ENCODE results near the gene C11orf86.
"Not testable (repeated sequence)": the region's sequence is repeated elsewhere in the genome, so short reads cannot be mapped to it uniquely, and the experiment has no call there.

Gene C11orf86

DNA sequence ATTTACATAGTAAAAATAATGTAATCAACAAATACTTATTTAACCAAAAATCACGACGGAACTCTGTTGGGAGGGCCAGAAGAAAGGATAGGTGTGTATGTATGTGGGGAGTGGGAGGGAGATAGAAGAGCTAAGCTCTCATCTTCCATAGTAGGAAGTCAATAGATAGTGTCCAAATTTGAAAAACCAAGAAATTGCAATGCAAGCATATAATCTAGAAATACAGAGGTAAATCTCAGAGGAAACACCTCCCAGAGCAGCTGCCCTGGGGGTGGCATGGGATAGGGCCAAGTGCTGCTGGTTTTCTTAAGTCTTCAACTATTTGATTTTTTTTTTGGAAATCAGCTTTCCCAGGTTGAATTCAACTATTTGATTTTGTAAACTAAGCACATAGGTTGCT, 16.9 kb downstream of the C11orf86 start:
- no peak for DNase-seq

DNA sequence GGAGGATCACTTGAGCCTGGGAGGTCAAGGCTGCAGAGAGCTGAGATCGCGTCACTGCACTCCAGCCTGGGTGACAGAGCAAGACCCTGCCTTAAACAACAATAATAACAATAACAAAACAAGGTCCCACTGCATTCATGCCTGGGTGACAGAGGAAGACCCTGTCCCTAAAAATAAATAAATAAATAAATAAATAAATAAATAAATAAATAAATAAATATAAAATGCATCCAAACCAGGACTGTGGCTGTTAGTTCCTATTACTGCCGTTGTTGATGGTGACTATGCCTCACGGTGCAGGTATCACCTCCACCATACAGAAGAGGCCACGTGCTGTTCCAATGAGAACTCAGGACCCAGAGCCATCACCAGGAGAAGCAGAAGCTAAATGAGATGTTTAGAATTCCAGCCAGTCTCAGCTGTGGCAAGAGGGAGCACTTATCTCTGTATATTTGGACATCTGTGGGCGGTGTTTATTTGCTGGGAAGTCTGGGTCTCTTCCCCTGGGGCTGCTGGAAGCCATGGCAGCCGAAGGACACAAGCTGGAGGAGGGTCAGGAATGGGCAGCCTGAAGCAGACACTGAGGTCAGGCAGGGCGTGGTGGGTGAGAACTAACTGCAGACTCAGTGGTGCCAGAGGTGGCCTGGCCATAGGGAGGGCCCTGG, 21.6 kb downstream of the C11orf86 start:
- DNase-seq: peak; percentile 83

DNA sequence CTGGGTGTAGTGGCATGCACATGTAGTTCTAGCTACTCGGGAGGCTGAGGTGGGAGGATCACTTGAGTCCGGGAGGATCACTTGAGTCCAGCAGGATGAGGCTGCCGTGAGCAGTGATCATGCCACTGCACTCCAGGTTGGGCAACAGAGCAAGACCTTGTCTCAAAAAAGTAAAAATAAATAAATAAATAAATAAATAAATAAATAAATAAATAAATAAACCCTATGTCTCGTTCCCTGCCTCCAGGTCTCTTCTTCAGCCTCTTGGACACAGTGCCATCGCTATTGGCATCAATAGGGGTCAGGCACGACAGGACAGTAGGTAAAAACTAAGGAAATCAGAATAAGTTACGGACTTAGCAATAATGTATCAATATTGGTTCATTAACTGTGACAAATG, 24.5 kb downstream of the C11orf86 start:
- no peak for DNase-seq

DNA sequence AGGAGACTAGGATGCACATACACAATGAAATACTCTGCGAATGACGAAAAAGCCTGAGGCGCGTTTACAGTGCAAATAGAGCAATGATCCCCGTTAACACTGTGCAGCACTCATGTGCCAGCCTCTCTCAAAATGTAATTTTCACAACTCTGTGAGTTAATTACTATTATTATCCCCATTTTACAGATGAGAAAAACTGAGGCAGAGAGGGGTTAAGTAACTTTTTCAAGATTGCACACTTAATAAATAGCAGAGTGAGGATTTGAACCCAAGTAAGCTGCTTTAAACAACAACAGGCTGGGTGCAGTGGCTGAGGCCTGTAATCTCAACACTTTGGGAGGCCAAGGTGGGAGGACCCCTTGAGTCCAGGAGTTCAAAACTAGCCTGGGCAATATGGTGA, 26.2 kb downstream of the C11orf86 start:
- DNase-seq: no peak

DNA sequence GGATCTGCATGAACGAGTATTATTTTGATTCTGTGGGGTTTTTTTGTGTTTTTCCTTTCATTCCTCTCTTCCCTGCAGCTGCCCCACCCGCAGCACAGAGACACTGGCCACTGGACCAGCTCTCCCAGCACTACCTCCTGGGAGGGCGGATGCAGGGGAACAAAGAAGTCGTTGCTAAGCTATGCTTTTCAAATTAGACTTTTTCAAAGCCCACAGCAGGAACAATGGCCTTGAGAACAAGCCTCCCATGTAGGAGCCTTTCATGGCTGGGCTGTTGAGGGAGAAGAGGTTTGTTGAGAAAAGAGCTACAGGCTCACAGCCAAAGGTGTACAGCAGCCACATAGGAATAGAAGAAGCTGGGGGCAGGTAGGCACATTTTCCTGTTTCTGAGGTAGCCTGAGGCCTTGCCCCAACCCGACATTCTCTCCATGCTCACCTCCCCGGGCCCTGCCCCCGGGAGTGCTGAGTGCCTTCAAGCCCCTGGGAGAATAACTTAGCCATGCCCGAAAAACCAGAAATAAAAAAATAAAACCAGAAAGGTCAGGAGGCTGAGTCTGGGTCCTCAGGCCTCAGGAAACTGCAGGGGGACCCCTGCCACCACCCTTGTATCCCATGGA, 27.3 kb downstream of the C11orf86 start:
- DNase-seq: peak; percentile 81

DNA sequence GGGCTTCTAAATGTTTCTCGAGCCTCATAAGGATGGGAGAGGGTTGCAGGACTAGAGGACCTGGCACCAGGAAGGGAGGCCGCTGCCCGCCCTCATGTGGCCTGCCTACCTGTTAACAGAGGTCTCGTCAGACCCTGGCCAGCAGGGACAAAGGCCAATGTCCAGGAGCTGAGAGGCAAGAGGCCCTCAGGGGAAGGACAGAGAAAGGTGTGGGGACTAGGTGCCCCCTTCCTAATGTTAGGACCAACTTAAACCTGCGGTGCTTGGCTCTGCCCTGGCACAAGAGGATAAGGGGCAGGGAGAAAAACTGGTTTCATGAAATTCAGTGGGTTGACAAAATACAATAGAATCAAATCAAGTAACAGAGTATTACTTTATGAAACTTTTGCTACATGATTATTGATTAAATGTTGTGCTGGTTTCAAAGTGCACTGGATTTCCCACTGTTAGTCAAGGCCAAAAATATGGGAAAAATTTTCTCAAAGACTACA, 27.9 kb downstream of the C11orf86 start:
- no peak for DNase-seq

DNA sequence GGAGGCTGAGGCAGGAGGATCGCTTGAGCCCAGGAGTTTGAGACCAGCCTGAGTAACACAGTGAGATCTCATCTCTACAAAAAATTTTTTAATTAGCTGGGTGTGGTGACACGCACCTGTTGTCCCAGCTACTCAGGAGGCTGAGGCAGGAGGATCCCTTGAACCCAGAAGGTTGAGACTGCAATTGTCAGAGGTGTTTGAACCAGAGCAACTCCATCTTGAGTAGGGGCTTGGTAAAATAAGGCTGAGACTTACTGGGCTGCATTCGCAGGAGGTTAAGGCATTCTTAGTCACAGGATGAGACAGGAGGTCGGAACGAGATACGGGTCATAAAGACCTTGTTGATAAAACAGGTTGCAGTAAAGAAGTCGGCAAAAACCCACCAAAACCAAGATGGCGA, 30.1 kb downstream of the C11orf86 start:
- DNase-seq: not testable (repeated sequence)

DNA sequence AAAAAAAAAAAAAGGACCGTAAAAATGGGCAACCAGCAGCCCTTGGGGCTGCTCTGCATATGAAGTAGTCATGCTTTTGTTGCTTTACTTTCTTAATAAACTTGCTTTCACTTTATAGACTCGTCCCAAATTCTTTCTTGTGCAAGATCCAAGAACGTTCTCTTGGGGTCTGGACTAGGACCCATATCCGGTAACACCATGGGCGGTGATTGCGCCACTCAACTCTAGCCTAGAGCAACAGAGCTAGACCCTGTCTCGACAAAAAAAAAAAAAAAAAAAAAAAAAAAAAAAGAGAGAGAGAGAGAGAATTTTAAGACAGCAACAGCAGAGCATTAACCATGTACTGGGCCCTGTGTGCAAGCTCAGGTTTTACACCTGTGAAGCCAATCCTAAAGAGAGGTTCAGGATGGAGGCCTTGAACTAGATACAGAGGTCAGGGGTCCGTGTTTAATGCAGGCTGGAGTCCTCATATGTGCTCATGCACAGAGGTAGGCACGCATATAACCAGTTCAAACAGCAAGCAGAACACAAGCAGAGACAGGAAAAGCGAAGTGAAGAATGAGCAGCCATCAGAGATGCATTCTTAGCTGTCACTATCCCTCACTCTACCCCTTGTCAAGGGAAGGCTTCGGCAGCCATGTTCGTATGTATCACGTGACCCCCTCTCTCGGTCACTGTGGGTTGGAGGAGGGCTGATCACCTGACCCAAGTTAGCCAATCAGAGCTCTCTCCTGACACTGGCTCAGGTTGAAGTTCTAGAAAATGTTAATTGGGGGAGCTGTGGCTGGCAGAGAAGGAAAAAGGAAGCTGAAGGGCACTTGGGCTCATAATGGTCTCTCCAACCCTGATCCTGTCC, 31.2 kb downstream of the C11orf86 start:
- DNase-seq: peak; percentile 41

DNA sequence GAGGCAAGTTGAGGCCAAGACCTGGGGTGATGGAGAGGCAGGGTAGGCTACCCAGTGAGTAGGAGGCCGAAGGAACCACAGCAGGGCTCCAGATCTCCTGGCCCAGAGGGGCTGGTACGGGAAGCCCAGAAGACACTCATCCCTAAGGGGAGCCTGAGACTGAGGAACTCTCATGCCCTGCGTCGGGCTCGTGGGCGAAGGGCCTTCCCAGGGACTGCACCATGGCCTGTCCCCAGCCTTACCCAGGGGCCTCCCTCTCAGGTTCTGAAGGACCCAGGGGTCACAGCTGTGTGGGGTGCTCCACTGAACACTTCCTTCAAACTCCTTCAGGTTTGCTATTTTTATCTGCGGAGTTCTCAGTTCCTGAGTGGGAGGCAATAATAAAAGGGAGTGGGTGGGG, 32.0 kb downstream of the C11orf86 start:
- DNase-seq: no peak

DNA sequence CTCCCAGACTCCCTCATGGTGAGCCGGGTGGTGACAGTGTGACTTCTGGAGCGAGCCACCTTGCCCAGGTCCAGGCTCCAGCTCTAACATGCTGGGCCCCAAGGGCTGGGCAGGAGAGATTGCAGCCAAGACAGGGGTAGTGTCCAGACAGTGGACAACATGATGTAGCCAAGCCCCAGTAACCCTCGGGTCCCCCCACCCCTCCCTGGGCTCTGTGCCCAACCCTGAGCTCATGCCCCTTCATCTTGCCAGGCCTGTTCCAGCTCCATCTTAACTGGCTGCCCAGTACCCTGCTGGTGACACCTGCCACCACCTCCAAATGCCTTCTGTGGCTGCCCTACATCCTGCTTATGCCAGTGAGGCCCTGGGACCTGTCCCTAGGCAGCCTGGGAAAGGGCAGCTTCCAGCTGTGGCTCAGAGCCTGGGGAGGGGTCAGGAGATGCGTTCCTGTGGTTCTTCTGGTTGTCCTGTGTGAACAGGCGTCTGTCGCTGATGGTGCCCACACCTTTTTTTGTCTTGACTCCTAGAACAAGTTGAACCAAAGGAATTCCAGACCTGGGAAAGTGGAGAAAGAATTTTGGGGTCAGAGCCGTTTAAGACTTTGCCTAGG, 35.3 kb downstream of the C11orf86 start:
- DNase-seq: no peak

DNA sequence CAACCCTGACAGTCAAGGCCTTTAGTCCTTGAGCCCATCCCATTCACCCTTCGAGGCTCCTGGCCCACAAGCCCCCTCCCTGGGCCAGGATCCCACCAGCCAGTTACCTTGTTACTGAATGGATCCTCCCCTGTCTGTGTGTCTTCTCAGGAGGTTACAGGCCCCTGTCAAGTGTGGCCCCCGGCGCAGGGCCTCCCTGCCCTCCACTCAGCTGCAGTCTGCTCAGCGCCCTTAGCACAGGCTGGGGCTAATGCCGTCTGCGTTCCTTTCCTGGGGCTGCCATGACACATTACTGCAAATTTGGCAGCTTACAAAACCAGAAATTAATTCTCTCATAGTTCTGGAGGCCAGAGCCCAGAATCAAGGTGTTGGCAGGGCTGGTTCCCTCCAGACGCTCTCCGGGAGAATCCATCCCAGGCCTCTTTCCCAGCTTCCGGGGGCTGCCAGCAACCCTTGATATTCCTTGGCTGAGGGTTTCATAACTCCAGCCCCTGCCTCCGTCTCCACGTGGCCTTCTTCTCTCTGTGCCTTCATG, 38.5 kb downstream of the C11orf86 start:
- no peak for DNase-seq

DNA sequence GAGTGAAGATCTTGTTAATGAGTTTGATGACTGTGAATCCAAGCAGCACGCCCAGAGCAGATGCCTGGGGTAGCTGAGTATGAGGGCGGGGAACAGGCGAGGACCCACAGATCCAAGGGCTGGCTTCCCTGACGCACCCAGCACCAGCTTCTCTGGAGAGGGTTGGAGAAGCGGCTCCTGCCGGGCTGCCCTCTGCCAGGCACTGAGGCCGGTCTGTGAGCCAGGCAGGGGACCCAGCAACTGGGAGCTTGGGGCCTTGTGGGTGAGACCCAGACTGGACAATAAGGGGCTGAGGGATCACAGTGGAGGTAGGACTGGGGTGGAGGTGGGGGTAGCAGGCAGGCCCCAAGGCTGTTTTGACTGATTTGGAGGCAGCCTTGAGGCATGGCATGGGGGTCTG, 39.2 kb downstream of the C11orf86 start:
- no peak for DNase-seq

DNA sequence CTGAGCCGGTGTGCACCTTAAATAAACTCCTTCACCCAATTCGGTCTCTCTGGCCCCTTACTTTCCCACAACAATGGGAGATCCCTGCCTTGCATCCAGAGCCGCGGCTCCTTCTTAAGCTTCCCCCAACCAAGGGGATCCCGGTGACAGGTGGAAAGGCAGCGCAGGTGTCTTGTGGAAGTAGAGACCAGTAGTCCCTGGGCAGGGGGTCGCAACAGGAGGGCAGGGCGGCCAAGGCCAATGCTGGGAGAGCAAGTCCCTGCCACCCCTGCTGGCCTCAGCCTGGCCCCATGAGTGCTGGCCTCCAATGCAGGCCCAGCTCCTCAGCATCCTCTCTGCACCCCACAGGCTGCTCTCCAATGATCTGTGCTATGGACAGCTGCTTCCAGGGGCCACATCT, 39.9 kb downstream of the C11orf86 start:
- DNase-seq: no peak

DNA sequence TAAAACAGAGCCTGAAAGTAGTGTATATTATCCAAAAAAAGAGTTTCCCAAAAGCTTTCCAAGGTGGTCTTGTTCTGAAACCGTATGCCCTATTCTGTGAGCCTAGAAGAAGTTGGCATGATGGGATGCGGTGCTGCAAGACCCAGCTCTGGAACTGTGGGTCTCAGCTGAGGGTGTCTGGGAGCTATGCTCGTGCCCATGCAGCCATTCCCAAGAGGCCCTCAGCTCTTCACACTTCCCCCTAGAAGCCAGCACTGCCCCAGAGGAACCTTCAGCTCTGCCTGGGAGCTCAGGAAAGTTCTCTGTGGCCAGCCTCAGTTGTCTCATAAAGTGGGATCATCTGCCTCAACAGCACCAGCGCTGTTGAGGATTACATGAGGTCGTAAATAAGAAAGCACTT, 41.4 kb downstream of the C11orf86 start:
- DNase-seq: no peak

DNA sequence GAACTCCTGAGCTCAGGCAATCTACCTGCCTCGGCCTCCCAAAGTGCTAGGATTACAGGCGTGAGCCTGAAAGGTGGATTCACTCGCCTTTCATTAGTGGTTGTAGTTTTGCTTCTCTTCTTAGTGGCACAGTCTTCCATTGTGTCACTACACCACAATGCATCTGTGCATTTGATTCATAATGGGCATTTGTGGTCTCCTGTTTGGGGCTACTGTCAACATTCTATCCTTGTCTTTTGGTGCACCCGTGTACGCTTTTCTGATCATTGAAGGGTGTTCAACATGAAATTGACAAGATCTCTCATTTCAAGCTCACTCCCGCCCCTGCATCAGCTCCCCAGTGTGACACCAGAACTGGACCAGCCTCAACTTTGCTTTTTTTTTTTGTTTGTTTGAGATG, 45.8 kb downstream of the C11orf86 start:
- DNase-seq: no peak

DNA sequence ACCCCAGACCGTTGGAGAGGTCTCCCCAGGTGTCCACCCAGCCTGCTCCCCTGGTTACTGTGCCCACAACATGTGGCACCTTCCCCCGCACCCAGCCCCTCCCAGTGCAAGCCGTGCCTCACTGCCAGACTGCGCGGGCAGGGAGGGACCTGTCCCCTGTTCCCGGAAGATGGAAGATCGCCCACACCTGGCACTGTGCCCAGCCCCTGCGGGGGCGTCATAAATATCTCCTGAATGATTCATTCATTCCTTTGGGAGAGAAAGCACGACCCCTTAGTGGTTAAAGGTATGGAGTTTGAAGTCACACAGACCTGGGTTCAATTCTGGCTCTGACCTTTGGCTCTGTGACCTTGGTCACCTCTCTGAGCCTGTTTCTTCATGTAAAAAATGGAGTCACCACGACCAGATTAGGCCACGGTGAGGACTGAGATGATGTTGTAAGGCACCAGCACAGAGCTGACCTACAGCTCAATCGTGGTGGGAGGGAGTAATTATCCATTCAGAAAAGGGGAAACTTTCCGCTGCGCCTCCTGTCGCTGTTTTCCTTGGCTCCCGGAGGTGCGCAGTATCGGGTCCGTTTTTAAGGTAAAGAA, 47.3 kb downstream of the C11orf86 start:
- DNase-seq: peak; percentile 91

DNA sequence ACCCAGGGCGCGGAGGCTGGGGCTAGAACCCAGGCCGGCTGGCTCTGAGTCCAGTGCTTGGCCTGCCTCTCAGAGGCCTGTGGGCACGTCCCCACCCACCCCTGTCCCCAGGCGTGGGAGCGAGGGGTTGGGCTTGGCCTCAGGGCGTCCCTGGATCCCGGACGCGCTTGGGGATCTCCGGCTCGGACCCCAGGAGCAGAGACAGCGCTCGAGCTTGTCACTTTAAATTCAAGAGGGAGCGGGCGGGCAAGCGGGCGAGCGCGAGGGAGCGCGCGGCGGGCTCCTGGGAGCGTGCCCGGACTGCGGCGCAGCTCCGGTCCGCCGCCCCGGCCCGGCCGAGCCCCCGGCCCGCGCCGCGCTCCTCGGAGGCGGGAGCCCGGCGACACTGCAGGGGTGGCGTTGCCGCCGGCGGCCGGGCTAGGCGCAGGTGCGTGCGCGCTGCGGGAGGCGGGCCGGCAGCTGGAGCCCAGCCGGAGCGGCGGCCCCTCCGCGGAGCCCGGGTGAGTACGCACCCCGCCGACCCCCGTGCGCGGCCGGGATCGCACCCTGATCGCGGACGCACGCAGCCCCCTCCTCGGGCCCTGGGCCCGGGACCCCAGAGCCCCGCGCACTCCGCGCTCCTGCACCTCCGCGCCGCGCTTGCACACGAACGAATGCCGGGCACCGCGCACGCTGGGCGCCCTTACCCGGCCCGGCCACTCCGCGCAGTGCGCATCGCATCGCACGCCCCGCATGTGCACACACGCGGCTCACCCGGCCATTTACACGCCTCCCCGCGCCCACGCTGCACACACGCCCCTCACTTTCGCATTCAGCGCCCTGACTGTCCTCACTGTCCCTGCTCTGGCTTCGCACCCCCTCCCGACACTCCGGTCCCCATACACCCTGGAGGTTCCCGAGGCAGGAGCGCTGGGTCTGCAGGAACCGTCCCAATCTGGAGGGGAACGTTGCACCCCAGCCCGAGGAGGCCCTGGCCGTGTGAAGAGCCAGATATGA, 48.2 kb downstream of the C11orf86 start, which contains the start of gene SYT12:
Gene SYT12 (plus strand): TSS at position 174 of the 996 bp plus-strand sequence. CDS start 7,011 bp downstream, outside the sequence.
- DNase-seq: peak; percentile 70

DNA sequence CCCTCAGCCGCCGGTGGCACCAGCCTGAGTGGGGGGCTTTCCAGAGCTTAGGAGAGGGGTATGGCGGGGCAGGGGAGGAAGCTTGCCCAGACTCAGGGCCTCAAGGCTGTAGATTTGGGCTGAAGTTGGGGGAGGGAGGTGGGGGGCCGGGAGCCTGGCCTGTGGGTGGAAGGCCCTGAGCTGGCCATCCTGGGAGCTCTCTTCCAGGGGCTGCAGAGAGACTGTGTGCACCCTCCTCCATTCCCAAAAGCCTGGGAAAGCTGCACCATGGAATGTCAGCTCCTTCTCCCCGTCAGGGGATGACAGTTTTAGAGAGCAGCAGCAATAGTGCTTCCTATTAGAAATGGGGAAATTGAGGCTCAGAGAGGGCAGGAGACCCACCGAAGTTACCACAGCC, 48.9 kb downstream of the C11orf86 start:
- DNase-seq: no peak

DNA sequence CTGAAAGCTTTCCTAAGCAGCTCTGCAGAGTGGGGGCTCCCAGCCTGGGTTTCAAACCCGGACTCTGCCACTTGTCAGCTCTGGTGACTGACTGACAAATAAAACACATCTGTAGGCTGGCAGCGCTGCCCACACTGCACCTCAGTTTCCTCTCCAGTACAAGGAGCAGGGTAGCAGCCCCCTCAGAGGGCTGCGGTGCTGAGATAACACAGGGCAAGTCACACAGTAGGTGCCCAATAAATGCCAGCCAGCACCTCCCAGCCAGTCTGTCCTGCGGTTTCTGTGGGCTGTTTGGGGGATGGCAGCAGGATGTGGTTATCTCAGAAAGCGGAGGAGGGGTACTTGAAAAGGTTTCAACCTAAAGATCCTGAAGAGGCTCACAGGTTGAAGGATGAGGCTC, 49.3 kb downstream of the C11orf86 start:
- no peak for DNase-seq

DNA sequence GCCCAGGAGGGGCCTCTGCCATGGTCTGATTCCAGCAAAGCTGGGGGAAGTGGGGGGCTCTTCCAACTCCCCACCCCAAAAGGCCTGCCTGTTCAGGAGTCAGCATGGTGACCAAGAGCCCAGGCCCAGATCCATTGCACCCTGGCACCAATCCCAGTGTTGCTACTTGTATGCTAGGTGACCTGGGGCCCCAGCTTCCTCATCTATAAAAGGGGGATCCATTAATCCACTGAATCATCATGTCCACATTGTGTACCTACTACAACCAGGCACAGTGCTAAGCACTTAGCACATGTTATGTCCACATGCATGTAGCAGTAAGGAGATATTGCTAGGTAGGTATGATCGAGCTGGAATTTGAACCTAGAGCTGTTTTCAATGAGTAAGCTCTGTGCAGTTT, 49.9 kb downstream of the C11orf86 start:
- no peak for DNase-seq

DNA sequence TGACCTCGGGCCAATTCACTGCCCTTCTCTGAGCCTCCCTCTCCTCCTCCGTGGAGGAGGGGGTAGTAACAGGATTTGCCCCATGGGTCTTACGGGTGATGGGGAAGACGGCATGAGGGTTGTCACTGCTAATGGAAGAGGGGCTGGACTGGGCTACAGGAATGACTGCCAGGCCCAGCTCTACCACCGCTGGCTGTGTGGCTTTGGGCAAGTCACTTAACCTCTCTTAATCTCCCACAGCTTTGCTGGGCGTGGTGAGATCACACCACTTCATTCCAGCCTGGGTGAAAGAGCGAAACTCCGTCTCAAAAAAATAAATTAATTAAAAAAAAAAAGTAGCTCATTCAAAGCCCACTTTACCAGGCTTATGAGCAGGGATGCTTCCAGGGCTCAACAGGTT, 50.6 kb downstream of the C11orf86 start:
- no peak for DNase-seq
